OCI-M1 (cell line): ENCODE measurements around the gene MED13L.

ENCODE experiments used
- DNase-seq: peaks from one replicate; lab custom pipeline; 2025; lab: John Stamatoyannopoulos, UW

Gene MED13L

GRCh38 chr12:116278667-116279066, 1.2 kb upstream of the MED13L start:
- DNase-seq = no peak

DNA sequence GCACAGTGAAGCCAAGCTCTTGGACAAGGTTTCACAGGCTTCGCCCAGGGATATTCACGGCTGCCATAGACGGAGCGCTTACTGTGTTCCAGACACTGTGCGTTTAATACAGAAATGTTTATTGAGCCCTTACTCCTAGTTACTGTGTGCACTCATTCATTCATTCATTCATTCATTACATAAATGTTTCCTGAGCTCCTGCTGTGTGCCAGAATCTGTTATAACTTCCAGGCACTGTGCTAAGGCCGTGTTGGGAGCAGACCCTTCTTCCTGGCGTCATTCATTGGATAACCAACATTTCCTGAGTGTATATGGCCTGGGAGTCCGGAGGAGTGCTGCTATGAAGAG, 760 bp upstream of the MED13L start:
- peak; percentile 45 for DNase-seq

DNA sequence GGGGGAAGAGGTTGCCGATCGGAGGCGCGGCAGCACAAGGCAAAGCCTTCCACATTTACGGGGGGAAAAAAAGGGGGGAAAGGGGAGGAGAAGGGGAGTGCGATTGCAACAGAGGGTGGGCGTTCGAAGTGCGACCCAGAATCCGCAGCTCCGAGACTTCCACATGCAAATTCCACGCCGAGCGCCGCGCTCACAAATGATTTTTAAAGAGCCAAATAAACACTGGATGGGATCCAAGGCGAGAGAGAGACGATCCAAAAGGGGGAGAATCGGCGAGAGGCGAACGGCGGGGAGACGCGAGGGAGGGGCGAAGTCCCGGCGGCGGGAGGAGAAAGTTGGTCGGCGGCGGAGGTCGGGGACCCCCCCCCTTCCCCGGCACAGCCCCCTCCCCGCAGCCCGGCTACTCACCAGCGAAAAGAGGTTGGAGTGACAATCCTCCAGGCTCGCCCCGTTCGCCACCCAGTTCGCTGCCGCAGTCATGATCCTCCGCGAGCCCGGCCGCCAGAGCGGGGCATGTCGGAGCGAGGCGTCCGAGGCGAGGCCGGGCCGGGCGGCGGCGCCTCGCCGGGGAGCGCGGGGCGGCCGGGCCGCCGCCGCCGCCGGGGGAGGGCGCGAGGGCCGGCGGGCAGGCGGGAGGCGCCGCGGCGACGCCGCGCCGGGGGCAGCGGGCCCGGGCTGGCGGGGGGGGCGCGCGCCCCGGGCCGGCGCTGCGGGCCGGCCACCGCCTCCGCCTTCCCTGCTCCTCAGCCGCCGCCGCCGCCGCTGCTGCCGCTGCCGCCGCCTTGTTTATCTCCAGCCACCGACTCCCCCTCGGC, 634 bp downstream of the MED13L start:
- DNase-seq = peak; percentile 68

GRCh38 chr12:116274551-116275375, 2.7 kb downstream of the MED13L start:
- no peak for DNase-seq

GRCh38 chr12:116273813-116274550, 3.5 kb downstream of the MED13L start:
- no peak for DNase-seq

DNA sequence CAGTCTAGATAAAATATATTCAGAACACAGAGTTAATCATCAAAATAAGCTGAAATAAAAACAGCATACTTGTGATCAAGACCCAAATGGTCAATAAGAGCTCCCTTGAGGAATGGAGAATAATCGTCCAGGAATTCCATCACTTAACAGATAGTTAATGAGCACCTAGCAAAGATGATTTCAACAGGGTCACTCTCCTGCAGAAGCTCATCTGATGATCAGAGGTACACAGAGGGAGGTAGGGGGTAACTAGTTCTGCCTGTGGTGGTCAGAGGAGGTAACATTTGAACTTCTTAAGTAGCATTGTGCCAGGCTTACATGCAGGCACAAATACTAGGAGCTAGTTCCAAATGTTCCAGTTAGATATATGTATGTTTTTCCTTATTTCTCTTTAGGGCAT, 9.5 kb downstream of the MED13L start:
- no peak for DNase-seq

- no peak for DNase-seq
Observed at GRCh38 chr12:116266631-116267349, 10.7 kb downstream of the MED13L start.

DNA sequence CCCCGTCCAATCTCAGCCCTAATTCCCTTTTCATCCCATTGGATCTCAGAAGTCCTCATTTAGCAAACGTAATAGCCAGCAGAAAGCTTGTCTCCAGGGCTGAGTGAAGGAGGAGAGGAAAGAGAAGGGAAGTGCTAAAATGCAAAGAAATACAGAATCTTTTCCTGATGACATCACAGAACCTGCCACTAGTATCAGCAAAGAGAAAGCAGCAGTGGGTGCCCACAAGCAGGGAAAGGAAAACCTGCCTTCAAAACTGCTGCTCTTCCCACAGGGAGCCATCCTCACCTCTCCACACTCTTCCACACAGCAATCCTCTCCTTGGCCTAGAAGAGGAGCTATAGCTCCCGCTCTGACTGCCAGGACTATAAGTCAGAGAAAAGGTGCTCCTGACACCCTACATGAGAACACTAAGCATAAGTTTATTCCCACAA, 11.3 kb downstream of the MED13L start:
- DNase-seq = no peak

DNA sequence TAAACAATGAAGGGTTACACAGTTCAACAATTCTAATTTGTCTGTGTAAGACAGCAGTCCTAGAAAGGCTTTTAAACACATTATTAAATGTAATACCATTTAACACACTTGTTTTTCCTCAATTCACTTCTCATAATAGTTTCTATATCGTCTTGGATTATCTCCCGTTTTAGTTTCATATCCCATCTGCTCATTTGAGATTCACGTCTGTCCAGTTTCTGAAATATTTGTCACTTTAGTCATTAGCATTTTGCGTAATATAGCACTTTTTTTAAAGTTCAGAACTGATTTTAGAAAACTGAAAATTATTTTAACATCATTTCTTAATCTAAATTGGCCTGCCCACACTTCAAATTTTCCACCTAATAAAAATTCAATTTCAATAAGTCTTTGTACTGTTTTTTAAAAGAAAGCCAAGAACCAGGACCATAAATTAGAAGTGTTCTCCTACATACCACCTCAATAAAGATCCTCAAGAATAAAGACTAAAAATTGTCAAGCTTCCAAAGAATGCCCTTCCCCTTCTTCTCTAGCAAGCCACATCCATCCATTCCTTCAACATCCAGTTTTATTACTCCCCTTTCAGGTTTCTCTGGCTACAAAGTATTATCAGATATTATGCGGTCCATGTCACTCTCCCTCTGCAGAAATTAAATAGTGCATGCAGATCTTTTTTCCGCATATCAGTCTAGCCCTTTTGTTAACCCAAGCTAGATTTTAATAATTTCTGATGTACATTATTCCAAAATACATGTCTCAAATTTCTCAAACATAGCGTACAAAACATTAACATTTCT, 11.9 kb downstream of the MED13L start:
- no peak for DNase-seq

GRCh38 chr12:116264525-116265070, 12.9 kb downstream of the MED13L start:
- no peak for DNase-seq

DNA sequence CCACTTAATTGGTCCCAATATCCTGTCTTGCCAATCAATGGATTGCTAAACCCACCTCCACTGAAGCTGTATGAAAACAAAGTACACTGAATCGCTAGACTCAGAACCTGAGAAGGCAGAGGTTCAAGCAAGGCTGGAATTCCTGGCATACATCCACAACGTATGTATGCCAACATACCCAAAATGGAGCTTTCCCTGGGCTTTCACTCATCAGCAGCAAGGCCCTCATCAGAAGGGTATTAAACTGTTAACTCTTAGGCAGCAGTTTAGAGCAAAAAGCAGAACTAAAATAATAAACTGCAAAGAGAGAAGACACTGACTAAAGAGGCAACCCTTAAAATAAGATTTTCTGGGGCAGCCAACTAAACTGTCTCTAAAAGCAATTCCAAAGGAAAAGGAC, 13.6 kb downstream of the MED13L start:
- DNase-seq = peak; percentile 25

DNA sequence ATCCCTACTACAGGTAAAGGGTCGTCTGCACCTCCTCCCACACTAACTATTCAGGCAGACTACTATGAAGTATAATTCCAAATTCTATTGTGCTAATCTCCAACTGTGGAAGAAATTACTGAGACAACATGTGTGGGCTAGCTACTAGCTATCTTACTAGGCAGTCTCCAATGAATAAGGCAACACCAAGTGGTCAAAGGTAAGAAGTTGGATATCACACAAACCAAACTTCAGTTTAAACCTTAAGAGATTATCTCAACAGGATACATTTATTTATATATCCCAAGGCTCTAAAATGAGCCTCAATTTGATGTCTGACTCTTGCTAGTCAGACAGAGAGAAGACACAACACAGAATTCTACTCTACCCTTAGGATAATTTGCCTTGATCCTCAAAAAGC, 14.1 kb downstream of the MED13L start:
- no peak for DNase-seq

DNA sequence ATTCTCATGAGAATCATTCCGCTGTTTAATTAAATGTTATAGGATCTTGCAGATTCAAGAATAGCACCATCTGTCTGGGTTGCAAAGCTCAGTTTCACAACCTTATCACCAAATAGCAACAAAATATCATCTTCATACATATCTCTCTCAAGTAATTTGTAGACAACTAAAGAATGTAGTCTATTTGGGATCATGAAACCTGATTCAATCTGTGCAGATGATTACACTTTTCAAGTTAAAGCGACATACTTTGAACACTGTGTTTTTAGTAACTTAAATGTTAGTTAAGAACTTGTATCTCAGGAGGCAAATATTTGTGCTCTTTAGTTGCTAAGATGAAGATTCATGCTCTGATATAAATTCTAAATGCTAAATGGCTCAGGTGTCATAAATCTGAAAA, 14.8 kb downstream of the MED13L start:
- no peak for DNase-seq

GRCh38 chr12:116261525-116262100, 15.9 kb downstream of the MED13L start:
- DNase-seq = no peak

DNA sequence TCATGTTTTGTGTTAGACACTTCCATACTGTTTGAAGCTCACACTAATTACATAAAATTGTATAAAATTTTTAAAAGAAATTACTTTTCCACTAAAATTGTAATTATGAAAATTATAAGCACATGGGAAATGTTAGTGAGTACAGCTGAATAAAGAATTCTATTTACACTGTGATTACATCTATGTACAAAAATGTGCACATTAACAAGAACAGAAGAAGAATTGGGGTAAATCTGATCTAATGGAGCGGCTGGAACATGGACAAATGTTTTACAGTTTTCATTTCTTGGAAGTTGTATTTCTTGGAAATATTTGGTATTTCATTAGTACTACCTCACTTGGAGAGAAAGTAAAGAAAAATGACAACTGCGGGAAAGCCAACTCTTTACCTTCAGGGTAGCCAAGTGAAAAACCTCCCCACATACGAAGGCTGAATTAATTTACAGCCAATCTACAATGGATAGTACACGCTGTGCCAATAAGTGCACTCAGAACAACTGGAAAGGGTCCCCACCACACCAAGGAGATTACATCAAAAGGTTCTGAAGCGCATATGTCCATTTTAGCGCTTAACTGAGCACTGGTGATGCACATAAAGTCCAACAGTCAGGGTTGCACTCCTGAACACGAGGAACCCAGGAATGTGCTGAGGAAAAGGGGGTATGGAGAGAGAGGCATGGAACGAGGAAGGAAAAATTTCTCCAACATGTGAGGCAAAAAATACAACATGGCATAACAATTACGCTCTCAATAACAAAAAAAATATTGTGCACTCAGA, 17.5 kb downstream of the MED13L start:
- no peak for DNase-seq

DNA sequence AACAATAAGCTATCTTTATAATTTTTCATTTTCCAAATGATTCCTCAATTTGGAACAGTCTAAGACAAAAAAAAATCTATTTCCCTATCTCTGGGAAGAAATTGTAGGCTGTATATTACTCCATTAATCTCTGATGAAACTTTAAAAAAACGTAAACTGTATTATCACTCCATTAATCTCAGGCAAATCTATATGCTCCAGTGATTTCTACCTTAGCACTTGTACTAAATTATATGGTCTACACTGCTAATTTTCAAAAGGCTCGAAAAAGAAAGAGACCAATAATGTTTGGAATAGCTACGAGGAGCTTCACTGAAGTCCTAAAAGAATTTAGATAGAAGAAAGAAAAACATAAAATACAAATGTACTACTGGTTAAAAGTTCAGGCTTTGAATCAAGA, 19.7 kb downstream of the MED13L start:
- DNase-seq = no peak

DNA sequence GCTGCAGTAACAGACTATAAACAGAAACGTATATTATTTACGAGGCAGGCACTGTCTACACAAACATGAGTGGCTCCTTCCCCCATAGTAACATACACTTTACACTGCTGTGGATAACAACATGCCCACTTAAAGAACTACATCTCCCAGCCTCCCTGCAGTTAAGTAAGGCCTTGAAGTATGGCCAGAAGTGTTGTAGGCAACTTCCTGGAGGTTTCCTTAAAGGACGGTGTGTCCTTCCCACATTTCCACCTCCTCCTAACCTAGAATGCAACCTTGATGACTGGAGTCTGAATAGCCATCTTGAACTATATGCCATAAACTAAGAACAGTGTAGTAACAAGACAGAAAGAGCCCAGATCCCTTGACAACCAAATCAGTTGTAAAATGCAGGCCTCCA, 20.3 kb downstream of the MED13L start:
- DNase-seq = no peak

DNA sequence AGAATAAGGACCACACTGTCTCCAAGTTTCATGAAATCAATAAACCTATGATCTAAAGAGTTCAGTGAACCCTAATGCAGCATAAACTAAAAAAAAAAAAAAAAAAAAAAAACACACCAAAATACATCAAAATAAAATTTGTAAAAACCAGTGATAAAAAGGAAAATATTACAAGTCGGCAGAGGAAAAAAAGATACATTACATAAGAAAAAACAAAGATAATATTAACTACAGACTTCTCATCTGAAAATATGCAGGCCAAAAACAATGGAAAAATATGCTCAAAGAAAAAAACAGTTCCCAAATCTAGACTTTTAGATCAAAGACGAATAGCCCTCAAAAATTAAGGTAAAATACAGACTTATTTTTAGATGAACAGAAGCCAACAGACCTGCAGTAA, 27.6 kb downstream of the MED13L start:
- peak; percentile 15 for DNase-seq

DNA sequence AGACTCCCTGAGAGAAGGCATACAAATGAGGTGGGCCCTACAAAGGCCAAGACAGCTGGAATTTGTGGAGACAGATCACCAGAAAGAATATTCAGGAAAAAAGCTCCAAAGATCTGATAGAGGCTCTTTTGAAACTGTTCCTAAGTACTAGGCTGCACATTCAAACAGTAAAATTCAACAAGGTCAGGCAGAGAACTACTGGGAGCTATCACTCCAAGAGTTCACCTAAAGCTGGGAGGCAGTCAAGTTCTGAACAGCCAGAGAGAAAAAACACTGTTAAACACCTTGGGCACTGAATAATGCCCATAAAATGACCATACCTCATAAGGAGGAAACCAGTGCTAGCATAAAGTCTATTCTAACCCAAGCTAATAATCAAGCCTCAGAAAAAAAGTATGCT, 28.6 kb downstream of the MED13L start:
- DNase-seq = no peak

DNA sequence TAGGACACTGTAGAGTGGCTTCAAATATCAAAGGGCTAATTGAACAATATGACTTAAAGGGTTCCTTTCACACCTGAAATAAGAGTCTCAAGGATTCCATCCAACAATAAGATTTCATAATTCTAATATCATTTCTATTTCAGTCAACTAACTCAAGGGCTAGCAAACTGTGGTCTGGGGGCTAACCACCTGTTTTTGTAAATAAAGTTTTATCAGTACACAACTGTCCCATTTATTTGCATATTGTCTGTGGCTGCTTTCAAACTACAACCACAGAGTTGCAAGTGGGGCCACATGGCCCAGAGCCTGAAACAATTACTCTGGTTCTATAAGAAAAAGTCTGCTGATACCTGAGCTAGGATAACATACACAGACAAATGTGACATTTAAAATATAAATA, 29.1 kb downstream of the MED13L start:
- no peak for DNase-seq
